ENCODE data around the gene MLH3. TPM values are rescaled to one million over a fixed set of nuclear protein-coding genes. Genes with fewer than 3 reads are reported as not detected.

The MLH3 gene
- total RNA-seq, 2 experiments from 2014 or later, result 13.2 to 14.4 TPM

DNA sequence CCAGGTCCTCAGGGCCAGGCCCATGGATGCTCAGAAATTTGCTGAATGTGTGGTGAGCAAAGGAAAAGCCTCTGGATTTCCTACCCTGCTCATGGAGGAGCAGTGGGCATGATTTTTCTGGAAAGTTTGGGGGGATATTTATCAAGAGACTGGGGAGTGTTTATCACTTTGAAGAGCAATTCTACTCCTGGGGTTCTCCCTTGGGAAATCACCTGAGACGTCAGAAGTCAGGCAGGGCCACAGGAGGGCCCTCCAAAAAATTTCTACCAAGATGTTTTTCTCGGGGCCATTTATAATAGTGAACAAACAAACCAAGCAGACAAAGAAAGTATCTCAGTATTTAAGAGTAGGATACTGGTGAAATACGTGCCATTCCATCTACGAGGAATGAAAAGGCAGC is 68.6 kb downstream of the MLH3 start:
- H3K9me3 Mint-ChIP-seq, result no peaks in the 10 kb centered on the region
- DNase-seq (no peak), ATAC-seq (ENCODE audit: poor library complexity) (no peak)
- no peak overlapping the region for H3K4me3 Mint-ChIP-seq
- H3K27me3 Mint-ChIP-seq, result no peaks in the 10 kb centered on the region
- Histone ChIP-seq H3K4me3 (ENCODE audit: low read length) (no peak overlapping the region), H3K27me3 (ENCODE audit: control insufficient read depth in 1 of 2, insufficient read depth in 2 of 2, low read length in 2 of 2) (no peaks in the 10 kb centered on the region), H3K4me1 (ENCODE audit: insufficient read depth, low read length) (no peaks in the 10 kb centered on the region), H3K36me3 (ENCODE audit: insufficient read depth, low read length) (no peaks in the 10 kb centered on the region), H3K27ac (ENCODE audit: low read depth in 1 of 2, low read length in 2 of 2) (no peak overlapping the region), H3K9me3 (ENCODE audit: control insufficient read depth in 1 of 2, insufficient read depth in 1 of 2, low read length in 2 of 2) (no peaks in the 10 kb centered on the region)
- TF ChIP-seq, protein P1, sequence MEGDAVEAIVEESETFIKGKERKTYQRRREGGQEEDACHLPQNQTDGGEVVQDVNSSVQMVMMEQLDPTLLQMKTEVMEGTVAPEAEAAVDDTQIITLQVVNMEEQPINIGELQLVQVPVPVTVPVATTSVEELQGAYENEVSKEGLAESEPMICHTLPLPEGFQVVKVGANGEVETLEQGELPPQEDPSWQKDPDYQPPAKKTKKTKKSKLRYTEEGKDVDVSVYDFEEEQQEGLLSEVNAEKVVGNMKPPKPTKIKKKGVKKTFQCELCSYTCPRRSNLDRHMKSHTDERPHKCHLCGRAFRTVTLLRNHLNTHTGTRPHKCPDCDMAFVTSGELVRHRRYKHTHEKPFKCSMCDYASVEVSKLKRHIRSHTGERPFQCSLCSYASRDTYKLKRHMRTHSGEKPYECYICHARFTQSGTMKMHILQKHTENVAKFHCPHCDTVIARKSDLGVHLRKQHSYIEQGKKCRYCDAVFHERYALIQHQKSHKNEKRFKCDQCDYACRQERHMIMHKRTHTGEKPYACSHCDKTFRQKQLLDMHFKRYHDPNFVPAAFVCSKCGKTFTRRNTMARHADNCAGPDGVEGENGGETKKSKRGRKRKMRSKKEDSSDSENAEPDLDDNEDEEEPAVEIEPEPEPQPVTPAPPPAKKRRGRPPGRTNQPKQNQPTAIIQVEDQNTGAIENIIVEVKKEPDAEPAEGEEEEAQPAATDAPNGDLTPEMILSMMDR (IDR thresholded peaks at IDR 0.05), result no peak
- no peaks in the 10 kb centered on the region for H3K4me1 Mint-ChIP-seq (ENCODE audit: low read depth)
- no peaks in the 10 kb centered on the region for H3K36me3 Mint-ChIP-seq (ENCODE audit: low read depth)
- no peak overlapping the region for H3K27ac Mint-ChIP-seq
- intact Hi-C loops (cut with DNase I, micrococcal nuclease), result no loop called here
- POLR2A ChIA-PET, result no interaction called here
- CTCF ChIA-PET, result no interaction called here

DNA sequence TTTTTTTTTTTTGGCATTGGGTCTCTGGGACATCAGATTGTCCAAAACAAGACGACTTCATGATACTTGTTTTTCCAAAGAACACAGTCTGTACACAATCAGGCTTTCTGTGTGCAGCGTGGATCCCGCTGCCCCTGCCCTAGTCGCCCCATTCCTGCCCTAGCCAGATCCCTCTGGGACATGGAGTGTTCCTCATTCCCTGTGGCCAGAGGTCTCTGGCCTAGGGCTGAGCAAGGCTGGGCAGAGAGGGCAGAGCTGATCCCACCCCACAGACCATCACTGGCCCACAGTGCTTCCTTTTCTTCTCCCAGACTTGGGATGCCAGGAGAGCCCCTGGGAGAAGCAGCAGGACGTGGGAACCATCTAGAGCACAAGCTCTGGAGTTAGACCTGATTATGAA is 69.4 kb downstream of the MLH3 start:
- no peaks in the 10 kb centered on the region for H3K27me3 ChIP-seq (ENCODE audit: control insufficient read depth in 1 of 2, insufficient read depth in 2 of 2, low read length in 2 of 2)
- TF ChIP-seq, protein P1 (IDR thresholded peaks at IDR 0.05), result no peak
- Mint-ChIP-seq H3K9me3 (no peaks in the 10 kb centered on the region), H3K4me3 (no peak overlapping the region), H3K27ac (no peak overlapping the region), H3K36me3 (ENCODE audit: low read depth) (no peaks in the 10 kb centered on the region), H3K27me3 (no peaks in the 10 kb centered on the region), H3K4me1 (ENCODE audit: low read depth) (no peaks in the 10 kb centered on the region)
- no peak overlapping the region for H3K27ac ChIP-seq (ENCODE audit: low read depth in 1 of 2, low read length in 2 of 2)
- H3K9me3 ChIP-seq (ENCODE audit: control insufficient read depth in 1 of 2, insufficient read depth in 1 of 2, low read length in 2 of 2), result no peaks in the 10 kb centered on the region
- ChIA-PET CTCF (no interaction called here), POLR2A (no interaction called here)
- no peak overlapping the region for H3K4me3 ChIP-seq (ENCODE audit: low read length)
- DNase-seq (no peak), ATAC-seq (ENCODE audit: poor library complexity) (no peak)
- no peaks in the 10 kb centered on the region for H3K4me1 ChIP-seq (ENCODE audit: insufficient read depth, low read length)
- H3K36me3 ChIP-seq (ENCODE audit: insufficient read depth, low read length), result no peaks in the 10 kb centered on the region
- intact Hi-C loops (cut with DNase I, micrococcal nuclease), result no loop called here

DNA sequence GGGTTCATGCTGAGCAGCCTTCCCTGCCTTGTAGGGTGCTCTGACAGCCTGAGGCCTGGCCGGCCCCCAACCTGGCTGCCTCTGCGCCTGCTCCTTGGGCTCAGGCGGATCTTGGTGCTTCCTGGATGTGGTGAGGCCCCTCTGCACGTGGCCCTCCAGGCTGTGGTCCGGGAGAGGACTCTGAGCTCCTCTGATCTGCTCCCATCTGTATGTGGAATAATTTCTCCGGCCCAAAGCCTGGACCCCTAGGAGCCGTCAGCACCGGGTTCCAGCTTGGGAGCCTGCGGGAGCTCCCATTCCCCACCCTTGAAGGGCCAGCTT is 69.8 kb downstream of the MLH3 start:
- intact Hi-C loops (cut with DNase I, micrococcal nuclease), result no loop called here
- no peak for ATAC-seq (ENCODE audit: poor library complexity)
- H3K27me3 Mint-ChIP-seq, result no peaks in the 10 kb centered on the region
- H3K4me1 ChIP-seq (ENCODE audit: insufficient read depth, low read length), result no peaks in the 10 kb centered on the region
- H3K4me1 Mint-ChIP-seq (ENCODE audit: low read depth), result no peaks in the 10 kb centered on the region
- no peaks in the 10 kb centered on the region for H3K9me3 Mint-ChIP-seq
- H3K27me3 ChIP-seq (ENCODE audit: control insufficient read depth in 1 of 2, insufficient read depth in 2 of 2, low read length in 2 of 2), result no peaks in the 10 kb centered on the region
- no peak overlapping the region for H3K4me3 ChIP-seq (ENCODE audit: low read length)
- TF ChIP-seq, protein P1 (IDR thresholded peaks at IDR 0.05), result no peak
- no peak overlapping the region for H3K27ac ChIP-seq (ENCODE audit: low read depth in 1 of 2, low read length in 2 of 2)
- H3K9me3 ChIP-seq (ENCODE audit: control insufficient read depth in 1 of 2, insufficient read depth in 1 of 2, low read length in 2 of 2), result no peaks in the 10 kb centered on the region
- H3K27ac Mint-ChIP-seq, result no peak overlapping the region
- DNase-seq, result no peak
- no peaks in the 10 kb centered on the region for H3K36me3 ChIP-seq (ENCODE audit: insufficient read depth, low read length)
- ChIA-PET CTCF (no interaction called here), POLR2A (no interaction called here)
- H3K36me3 Mint-ChIP-seq (ENCODE audit: low read depth), result no peaks in the 10 kb centered on the region
- H3K4me3 Mint-ChIP-seq, result no peak overlapping the region

Measured in CD4-positive, alpha-beta T cell (primary cell).